Measurements from ENCODE around the gene SRPK2. TPM values are rescaled to one million over a fixed set of nuclear protein-coding genes. Genes with fewer than 3 reads are reported as not detected.

The SRPK2 gene
- total RNA-seq, 2 donors from 2014 or later: 60.3 to 76.2 TPM

GRCh38 chr7:105213611-105214010, 175.1 kb downstream of the SRPK2 start:
- TF ChIP-seq CTCF (conservative IDR thresholded peaks at IDR 0.05): no peak
- H3K27ac ChIP-seq (ENCODE audit: low read depth, low read length): no peak overlapping the region
- no peak for DNase-seq
- H3K27me3 Mint-ChIP-seq (ENCODE audit: insufficient read depth): no peaks in the 10 kb centered on the region
- no peaks in the 10 kb centered on the region for H3K36me3 Mint-ChIP-seq (ENCODE audit: low read depth)
- H3K36me3 ChIP-seq (ENCODE audit: control insufficient read depth, insufficient read depth, low read length): no peaks in the 10 kb centered on the region
- H3K27ac Mint-ChIP-seq: no peak overlapping the region
- no peak overlapping the region for H3K4me3 ChIP-seq (ENCODE audit: low read length)
- H3K4me3 Mint-ChIP-seq: no peak overlapping the region
- H3K4me1 Mint-ChIP-seq: peaks cover 22% of the 10 kb centered on the region
- no peaks in the 10 kb centered on the region for H3K27me3 ChIP-seq (ENCODE audit: control insufficient read depth, insufficient read depth, low read length, poor library complexity, severe bottlenecking)
- H3K4me1 ChIP-seq (ENCODE audit: control insufficient read depth, insufficient read depth, low read length): no peaks in the 10 kb centered on the region
- no peak overlapping the region for H3K9ac ChIP-seq (ENCODE audit: extremely low read depth, low read length, poor library complexity, severe bottlenecking)
- peaks cover 8% of the 10 kb centered on the region for H3K9me3 ChIP-seq (ENCODE audit: control insufficient read depth, low read length)
- H3K9me3 Mint-ChIP-seq: peaks cover 2% of the 10 kb centered on the region
- 92 to 100% methylated on average over 1 to 2 of the region's 2 CpGs for WGBS, 2 experiments (ENCODE audit: insufficient coverage in 1 of 2, insufficient read length in 1 of 2)

GRCh38 chr7:105212212-105212611, 176.5 kb downstream of the SRPK2 start:
- H3K27me3 ChIP-seq (ENCODE audit: control insufficient read depth, insufficient read depth, low read length, poor library complexity, severe bottlenecking): no peaks in the 10 kb centered on the region
- Mint-ChIP-seq H3K27me3 (ENCODE audit: insufficient read depth) (no peaks in the 10 kb centered on the region), H3K27ac (no peak overlapping the region)

DNA sequence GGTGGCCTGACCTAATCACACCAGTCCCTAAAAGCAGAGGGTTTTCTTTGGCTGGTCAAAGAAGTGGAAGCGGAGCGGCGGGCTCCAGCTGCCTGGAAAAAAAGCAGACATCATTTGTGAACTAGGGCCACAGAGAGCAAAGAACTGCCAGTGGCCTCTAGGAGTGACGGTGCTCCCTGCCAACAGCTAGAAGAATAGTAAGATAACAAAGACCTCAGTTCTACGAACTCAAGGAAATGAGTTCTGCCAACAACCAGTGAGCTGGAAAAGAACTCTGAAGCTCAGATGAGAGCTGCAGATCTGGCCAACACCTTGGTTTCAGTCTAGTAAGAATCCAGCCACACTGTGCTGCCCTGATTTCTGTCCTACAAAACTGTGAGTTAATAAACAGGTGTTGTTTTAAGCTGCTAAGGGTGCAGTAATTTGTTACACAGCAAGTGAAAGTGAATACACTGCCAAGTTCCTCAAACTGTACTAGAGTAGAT, 178.0 kb downstream of the SRPK2 start:
- H3K36me3 ChIP-seq (ENCODE audit: control insufficient read depth, insufficient read depth, low read length): no peaks in the 10 kb centered on the region
- 68 to 81% methylated on average over 4 to 5 of the region's 5 CpGs for WGBS, 2 experiments (ENCODE audit: insufficient coverage in 1 of 2, insufficient read length in 1 of 2)
- Mint-ChIP-seq H3K9me3 (peaks cover 2% of the 10 kb centered on the region), H3K4me1 (peaks cover 13% of the 10 kb centered on the region), H3K4me3 (no peak overlapping the region), H3K36me3 (ENCODE audit: low read depth) (no peaks in the 10 kb centered on the region), H3K27me3 (ENCODE audit: insufficient read depth) (no peaks in the 10 kb centered on the region), H3K27ac (no peak overlapping the region)
- no peak overlapping the region for H3K4me3 ChIP-seq (ENCODE audit: low read length)
- peak overlapping the region; percentile 25 for H3K27ac ChIP-seq (ENCODE audit: low read depth, low read length)
- H3K9ac ChIP-seq (ENCODE audit: extremely low read depth, low read length, poor library complexity, severe bottlenecking): no peak overlapping the region
- no peaks in the 10 kb centered on the region for H3K4me1 ChIP-seq (ENCODE audit: control insufficient read depth, insufficient read depth, low read length)
- peak; percentile 56 for DNase-seq
- H3K9me3 ChIP-seq (ENCODE audit: control insufficient read depth, low read length): peaks cover 8% of the 10 kb centered on the region
- no peaks in the 10 kb centered on the region for H3K27me3 ChIP-seq (ENCODE audit: control insufficient read depth, insufficient read depth, low read length, poor library complexity, severe bottlenecking)
- peak; percentile 36 for TF ChIP-seq CTCF (conservative IDR thresholded peaks at IDR 0.05)

More at GRCh38 chr7:105212212-105212611, 176.5 kb downstream of the SRPK2 start:
- Histone ChIP-seq H3K9ac (ENCODE audit: extremely low read depth, low read length, poor library complexity, severe bottlenecking) (no peak overlapping the region), H3K9me3 (ENCODE audit: control insufficient read depth, low read length) (peaks cover 8% of the 10 kb centered on the region), H3K4me1 (ENCODE audit: control insufficient read depth, insufficient read depth, low read length) (no peaks in the 10 kb centered on the region), H3K27ac (ENCODE audit: low read depth, low read length) (no peak overlapping the region), H3K4me3 (ENCODE audit: low read length) (no peak overlapping the region), H3K36me3 (ENCODE audit: control insufficient read depth, insufficient read depth, low read length) (no peaks in the 10 kb centered on the region)
- H3K4me3 Mint-ChIP-seq: no peak overlapping the region
- no peaks in the 10 kb centered on the region for H3K36me3 Mint-ChIP-seq (ENCODE audit: low read depth)
- no peak for DNase-seq
- TF ChIP-seq CTCF (conservative IDR thresholded peaks at IDR 0.05): no peak
- peaks cover 2% of the 10 kb centered on the region for H3K9me3 Mint-ChIP-seq
- H3K4me1 Mint-ChIP-seq: peaks cover 12% of the 10 kb centered on the region
- WGBS, 2 experiments (ENCODE audit: insufficient coverage in 1 of 2, insufficient read length in 1 of 2): 83 to 100% methylated on average over 1 of the region's 1 CpG
